AG08395 (cell line): ENCODE results near the gene PEX12.
"Not testable (repeated sequence)": the region's sequence is repeated elsewhere in the genome, so short reads cannot be mapped to it uniquely, and the experiment has no call there.

Experiments used
- DNase-seq: peaks from one replicate; pipeline ENCODE4 v3.0.0; 2012; ENCODE audit warnings: mixed read lengths, low spot score

PEX12 gene

GRCh38 chr17:35537601-35538141 lies 40.7 kb downstream of the PEX12 start, which contains the start of gene SLFN12L:
Gene SLFN12L (minus strand): TSS chr17:35537678. CDS start chr17:35522364, 15,314 bp downstream.
- DNase-seq, result no peak

- no peak for DNase-seq
Measured at GRCh38 chr17:35536664-35537171, 41.7 kb downstream of the PEX12 start.

- not testable (repeated sequence) for DNase-seq
Measured at GRCh38 chr17:35535406-35535805, 43.0 kb downstream of the PEX12 start.

- no peak for DNase-seq
Measured at GRCh38 chr17:35534576-35535093, 43.7 kb downstream of the PEX12 start.

- DNase-seq, result no peak
Measured at GRCh38 chr17:35531160-35531559, 47.2 kb downstream of the PEX12 start.

- DNase-seq, result no peak
Measured at GRCh38 chr17:35529866-35530265, 48.5 kb downstream of the PEX12 start.

- DNase-seq, result not testable (repeated sequence)
Measured at GRCh38 chr17:35529326-35529725, 49.0 kb downstream of the PEX12 start.
